NCI-H446 (cell line): ENCODE data around the gene ARRDC4.

ENCODE experiments used
- DNase-seq, 2 experiments: peaks; one replicate each; lab custom pipeline; 2025; lab: John Stamatoyannopoulos, UW

Gene ARRDC4

GRCh38 chr15:97998307-97999071, 38.0 kb downstream of the ARRDC4 start:
- no peak for DNase-seq

DNA sequence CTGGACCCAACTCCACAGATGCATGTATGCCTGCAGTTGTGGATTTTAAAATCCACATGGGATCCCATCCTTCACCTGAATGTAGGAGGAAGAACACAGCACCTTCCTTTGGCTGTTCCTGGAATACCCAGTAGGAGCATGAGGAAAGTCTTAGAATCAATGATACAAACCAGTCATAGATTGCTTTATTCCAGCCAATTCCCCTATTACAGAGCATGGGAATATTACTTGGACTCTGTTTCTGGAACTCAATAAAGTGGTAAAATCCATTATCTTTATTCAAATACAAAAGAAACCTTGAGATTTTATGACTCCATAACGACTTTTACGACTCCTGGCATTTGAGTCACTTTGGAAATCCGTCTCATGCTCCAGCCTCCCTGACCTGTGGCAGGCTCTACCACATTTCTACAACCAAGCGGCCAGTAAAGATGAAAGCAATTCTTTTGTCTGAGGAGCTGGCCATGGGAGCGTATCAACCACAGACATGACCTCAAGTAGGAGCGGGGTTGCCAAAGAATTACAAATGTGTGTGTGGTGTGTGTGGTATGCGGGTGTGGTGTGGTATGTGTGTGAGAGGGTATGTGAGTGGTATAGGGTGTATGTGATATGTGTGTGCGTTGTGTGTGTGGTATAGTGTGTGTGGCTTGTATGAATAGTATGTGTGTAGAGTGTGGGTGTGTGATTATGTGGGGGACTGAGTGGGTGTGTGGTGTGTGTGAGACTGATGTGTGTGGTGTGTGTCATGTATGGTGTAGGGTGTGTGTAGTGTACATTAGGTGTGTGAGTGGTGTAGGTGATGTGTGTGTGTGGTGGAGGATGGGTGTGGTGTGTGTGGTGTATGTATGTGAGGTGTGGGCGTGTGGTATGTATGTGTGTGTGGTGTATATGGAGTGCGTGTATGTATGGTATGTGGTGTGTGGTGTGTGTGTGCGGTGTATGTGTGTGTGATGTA, 40.0 kb downstream of the ARRDC4 start:
- DNase-seq = no peak

- no peak for DNase-seq
Observed at GRCh38 chr15:98001663-98002194, 41.2 kb downstream of the ARRDC4 start.

GRCh38 chr15:98002419-98002818, 41.9 kb downstream of the ARRDC4 start:
- DNase-seq = no peak

DNA sequence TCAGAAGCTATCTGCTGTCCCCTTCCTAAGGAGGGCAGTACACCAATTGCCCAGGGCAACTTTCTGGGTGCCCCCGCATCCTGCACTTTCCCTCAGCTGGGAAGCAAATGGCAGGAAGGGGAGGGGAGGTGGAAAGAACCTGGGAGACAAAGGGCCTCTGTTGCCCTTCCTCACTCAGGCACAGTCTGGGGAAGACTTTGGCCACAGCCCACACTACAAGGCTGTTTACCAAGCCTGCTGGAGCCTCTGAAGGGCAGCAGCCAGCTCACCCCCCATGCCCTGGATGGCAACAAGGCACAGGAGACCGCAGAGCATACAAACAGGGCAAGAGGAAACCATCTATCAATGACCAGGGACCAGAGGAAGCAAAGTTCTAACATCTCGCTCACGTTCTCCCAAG, 42.4 kb downstream of the ARRDC4 start:
- DNase-seq = no peak

DNA sequence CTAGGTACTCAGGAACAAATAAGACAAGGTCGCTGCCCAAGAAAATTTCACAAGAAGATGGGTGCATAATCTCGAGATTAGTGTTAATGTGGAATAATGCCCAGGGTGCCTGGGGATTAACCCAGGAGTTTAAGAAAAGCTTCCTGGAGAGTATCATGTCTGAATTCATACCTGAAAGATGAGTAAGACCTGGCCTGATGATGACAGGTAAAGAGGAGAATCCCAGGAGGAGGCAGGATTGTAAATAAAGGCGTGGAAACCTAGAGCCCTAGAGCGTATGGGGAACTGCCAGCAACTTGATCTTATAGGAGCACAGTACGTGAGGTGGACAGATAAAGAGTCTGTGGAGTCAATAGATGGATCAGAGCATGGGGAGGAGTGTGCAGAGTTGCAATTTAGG, 43.0 kb downstream of the ARRDC4 start:
- no peak for DNase-seq

DNA sequence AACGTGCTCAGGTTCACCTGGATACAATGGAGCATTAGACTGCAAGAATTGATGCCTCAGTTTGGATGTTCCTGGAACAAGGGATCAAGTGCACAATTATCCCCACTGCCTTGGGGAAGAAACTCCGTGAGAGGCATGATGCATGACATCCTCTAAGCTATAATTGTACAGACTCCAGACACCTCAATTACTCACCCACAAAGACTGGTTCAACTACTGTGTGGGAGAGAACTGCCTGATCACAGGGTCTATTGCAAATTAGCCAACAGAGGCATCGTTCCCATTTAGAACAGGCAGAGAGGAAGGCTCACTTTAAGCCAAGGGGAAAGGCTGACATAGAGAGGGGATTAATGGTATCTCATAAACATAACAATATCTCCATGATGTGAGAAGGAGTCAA, 43.5 kb downstream of the ARRDC4 start:
- no peak for DNase-seq

- no peak for DNase-seq
Observed at GRCh38 chr15:98005659-98006058, 45.2 kb downstream of the ARRDC4 start.

DNA sequence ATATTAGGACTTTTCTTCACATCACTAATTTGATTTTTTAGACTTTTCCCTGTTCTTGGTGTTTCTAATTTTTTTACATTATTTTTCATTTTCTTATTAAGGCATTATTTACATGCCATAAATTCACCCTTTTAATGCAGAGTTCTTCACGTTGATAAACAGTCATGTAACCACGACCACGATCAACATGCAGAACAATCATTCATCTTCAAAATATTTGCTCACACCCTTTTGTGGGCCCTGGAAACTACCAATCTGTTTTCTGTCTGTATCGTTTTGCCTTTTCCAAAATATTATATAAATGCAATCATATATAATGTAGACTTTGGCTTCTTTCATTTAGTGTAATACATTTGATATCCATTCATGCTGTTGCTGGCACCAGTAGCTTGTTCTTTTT, 48.7 kb downstream of the ARRDC4 start:
- no peak for DNase-seq

- DNase-seq = no peak
Observed at GRCh38 chr15:98009971-98010370, 49.5 kb downstream of the ARRDC4 start.

DNA sequence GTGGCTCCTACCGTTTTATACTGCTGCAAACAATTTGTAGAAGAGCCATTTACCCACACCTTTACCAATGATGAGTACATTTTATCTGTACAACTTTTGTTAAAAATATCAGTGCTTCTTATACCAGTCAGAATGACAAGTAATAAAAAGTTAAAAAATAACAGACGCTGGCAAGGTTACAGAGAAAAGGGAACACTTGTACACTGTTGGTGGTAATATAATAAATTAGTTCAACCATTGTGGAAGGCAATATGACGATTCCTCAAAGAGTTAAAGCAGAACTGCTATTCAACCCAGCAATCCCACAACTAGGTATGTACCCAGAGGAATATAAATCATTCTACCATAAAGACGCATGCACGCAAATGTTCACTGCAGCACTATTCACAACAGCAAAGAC, 51.9 kb downstream of the ARRDC4 start:
- DNase-seq = no peak

GRCh38 chr15:98013631-98014030, 53.1 kb downstream of the ARRDC4 start:
- no peak for DNase-seq

DNA sequence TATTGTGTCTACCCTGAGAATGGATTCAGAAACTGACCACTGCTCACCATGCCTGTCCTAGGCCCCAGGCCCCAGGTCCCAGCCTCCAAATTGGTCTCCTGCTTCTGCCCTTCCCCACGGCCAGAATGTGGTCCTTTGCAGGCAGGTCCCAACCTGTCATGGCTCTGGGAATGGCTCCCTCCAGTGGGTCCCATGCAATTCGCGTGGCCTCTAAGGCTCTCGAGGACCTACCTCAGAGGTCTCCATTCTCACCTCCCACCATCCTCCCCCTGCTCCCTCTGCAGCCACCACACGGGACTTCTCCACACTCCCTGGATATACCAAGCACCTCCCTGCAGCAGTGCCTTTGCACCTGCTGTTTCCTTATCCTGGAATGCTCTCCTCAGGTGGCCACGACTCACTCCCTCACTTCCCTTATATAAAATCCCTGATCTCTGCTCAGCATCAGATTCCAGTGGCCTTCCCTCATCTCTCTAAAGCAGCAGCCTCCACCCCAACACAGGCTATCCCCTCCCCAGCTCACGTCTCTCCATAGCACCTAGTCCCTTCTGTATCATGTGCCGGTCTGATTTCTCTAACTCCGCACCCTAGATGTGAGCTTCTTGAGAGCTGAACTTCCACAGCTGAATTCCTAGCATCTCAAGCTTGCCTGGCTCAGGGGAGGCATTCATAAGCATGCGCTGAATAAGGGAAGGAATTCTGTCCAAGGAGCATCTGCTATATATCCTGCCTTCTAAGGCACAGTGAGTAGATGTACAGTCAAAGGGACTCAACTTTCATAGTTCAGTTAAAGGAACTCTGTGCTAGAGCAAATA, 56.9 kb downstream of the ARRDC4 start:
- no peak for DNase-seq

DNA sequence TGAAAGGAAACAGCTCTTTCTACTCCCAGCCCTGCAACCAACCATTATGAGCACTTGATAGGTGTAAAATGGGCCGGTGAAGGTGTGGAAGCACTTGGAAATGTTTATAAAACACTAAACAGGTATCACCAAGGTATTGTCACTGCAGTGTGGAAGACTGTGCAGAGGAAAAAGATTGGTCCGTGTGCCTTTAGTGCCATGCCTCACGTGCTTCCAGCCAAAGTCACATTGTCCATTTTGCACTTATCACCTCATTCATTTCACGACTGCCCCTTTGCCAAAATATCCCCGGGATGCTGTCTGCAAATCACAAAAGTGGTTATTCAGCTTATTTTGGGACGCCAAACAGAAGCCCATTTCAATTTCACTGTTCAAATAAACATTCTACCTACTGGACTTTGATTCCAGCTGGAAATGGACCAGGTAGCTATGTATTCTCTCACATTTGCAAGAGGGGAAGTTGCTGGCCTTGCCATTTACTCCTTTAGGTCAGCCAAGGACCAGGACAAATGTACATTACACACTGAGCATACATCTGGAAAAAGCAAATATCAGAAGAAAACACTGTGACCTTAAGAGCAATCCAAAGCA, 58.4 kb downstream of the ARRDC4 start:
- no peak for DNase-seq
